ENCODE measurements around the gene SEC14L2. TPM values are rescaled to one million over a fixed set of nuclear protein-coding genes. Genes with fewer than 3 reads are reported as not detected.

SEC14L2 gene
- total RNA-seq, 1 experiment from 2014 or later = 33.5 TPM

GRCh38 chr22:30452861-30453260 is 56.0 kb downstream of the SEC14L2 start:
- CTCF ChIA-PET = no interaction called here

More at GRCh38 chr22:30452861-30453260, 56.0 kb downstream of the SEC14L2 start:
- Histone ChIP-seq H3K4me1 (ENCODE audit: control insufficient read depth in 1 of 2, insufficient read depth in 2 of 2, low read length in 2 of 2) (no peaks in the 10 kb centered on the region), H3K27ac (ENCODE audit: low read depth, low read length) (no peak overlapping the region), H3K9ac (ENCODE audit: low read length) (no peak overlapping the region), H3K4me3 (replicated peaks in 1 of 2; ENCODE audit: low read depth in 1 of 2, low read length in 2 of 2) (no peak overlapping the region), H3K27me3 (ENCODE audit: insufficient read depth, low read length) (no peaks in the 10 kb centered on the region), H3K36me3 (ENCODE audit: control insufficient read depth in 1 of 2, insufficient read depth in 2 of 2, low read length in 2 of 2) (no peaks in the 10 kb centered on the region), H2AFZ (ENCODE audit: low read depth, low read length, poor library complexity, severe bottlenecking) (no peak overlapping the region), H3K4me2 (ENCODE audit: low read length) (no peak overlapping the region), H3K9me2 (ENCODE audit: insufficient read depth) (no peaks in the 10 kb centered on the region), H4K20me1 (ENCODE audit: insufficient read depth) (no peaks in the 10 kb centered on the region), H3K9me3 (ENCODE audit: control insufficient read depth in 1 of 2, insufficient read depth in 1 of 2, low read depth in 1 of 2, low read length in 2 of 2) (no peaks in the 10 kb centered on the region), H3K79me2 (ENCODE audit: insufficient read depth, low read length) (no peaks in the 10 kb centered on the region)
- ATAC-seq (no peak), DNase-seq (ENCODE audit: low read depth, low spot score) (no peak)
- no TSS peak for BruUV-seq (replicated peaks)
- TF ChIP-seq FOSL1 (IDR thresholded peaks at IDR 0.05; ENCODE audit: low read depth) (no peak), EGR1 (IDR thresholded peaks at IDR 0.05; ENCODE audit: low read depth) (no peak), POLR2AphosphoS5 (IDR thresholded peaks at IDR 0.05; ENCODE audit: low read depth, low read length) (no peak), YY1 (IDR thresholded peaks at IDR 0.05; ENCODE audit: extremely low read depth, insufficient replicate concordance, low read depth, low read length) (no peak), TCF7L2 (IDR thresholded peaks at IDR 0.05; ENCODE audit: borderline replicate concordance, extremely low read depth, insufficient read depth, insufficient read length) (no peak), ZFX (IDR thresholded peaks at IDR 0.05) (no peak)
- TF ChIP-seq, protein P1, sequence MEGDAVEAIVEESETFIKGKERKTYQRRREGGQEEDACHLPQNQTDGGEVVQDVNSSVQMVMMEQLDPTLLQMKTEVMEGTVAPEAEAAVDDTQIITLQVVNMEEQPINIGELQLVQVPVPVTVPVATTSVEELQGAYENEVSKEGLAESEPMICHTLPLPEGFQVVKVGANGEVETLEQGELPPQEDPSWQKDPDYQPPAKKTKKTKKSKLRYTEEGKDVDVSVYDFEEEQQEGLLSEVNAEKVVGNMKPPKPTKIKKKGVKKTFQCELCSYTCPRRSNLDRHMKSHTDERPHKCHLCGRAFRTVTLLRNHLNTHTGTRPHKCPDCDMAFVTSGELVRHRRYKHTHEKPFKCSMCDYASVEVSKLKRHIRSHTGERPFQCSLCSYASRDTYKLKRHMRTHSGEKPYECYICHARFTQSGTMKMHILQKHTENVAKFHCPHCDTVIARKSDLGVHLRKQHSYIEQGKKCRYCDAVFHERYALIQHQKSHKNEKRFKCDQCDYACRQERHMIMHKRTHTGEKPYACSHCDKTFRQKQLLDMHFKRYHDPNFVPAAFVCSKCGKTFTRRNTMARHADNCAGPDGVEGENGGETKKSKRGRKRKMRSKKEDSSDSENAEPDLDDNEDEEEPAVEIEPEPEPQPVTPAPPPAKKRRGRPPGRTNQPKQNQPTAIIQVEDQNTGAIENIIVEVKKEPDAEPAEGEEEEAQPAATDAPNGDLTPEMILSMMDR (IDR thresholded peaks at IDR 0.05 in 2 of 3, conservative IDR thresholded peaks at IDR 0.05 in 1 of 3; ENCODE audit: borderline replicate concordance in 1 of 3, insufficient read depth in 1 of 3, low read depth in 2 of 3, low read length in 2 of 3) = no peak
- TF ChIP-seq, protein P2, sequence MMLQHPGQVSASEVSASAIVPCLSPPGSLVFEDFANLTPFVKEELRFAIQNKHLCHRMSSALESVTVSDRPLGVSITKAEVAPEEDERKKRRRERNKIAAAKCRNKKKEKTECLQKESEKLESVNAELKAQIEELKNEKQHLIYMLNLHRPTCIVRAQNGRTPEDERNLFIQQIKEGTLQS (IDR thresholded peaks at IDR 0.05) = no peak
- TF ChIP-seq, protein P3, sequence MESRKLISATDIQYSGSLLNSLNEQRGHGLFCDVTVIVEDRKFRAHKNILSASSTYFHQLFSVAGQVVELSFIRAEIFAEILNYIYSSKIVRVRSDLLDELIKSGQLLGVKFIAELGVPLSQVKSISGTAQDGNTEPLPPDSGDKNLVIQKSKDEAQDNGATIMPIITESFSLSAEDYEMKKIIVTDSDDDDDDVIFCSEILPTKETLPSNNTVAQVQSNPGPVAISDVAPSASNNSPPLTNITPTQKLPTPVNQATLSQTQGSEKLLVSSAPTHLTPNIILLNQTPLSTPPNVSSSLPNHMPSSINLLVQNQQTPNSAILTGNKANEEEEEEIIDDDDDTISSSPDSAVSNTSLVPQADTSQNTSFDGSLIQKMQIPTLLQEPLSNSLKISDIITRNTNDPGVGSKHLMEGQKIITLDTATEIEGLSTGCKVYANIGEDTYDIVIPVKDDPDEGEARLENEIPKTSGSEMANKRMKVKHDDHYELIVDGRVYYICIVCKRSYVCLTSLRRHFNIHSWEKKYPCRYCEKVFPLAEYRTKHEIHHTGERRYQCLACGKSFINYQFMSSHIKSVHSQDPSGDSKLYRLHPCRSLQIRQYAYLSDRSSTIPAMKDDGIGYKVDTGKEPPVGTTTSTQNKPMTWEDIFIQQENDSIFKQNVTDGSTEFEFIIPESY (IDR thresholded peaks at IDR 0.05; ENCODE audit: extremely low read depth, insufficient replicate concordance, low read length) = no peak
- TF ChIP-seq, protein P4, sequence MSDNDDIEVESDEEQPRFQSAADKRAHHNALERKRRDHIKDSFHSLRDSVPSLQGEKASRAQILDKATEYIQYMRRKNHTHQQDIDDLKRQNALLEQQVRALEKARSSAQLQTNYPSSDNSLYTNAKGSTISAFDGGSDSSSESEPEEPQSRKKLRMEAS (IDR thresholded peaks at IDR 0.05) = no peak
- POLR2A ChIA-PET = no interaction called here
- RAD21 ChIA-PET (ENCODE audit: low non-redundant PET in 1 of 2, low total read pairs in 2 of 2, uncharacterized antibody in 2 of 2, unreplicated experiment in 2 of 2) = no interaction called here
- intact Hi-C loops (cut with micrococcal nuclease) = no loop called here

All from HCT116 (cell line).